SK-N-SH treated with all-trans-retinoic acid at 6 μM for 48 hours (cell line): Measurements from ENCODE around the gene IGFBP7.
A peak's percentile ranks its signal among the peaks of the same experiment; 100 is the strongest.

Experiments used
- ATAC-seq: fragments of 200-7000 bp; cut with Tn5 transposase; 3 replicates; pipeline ENCODE4 v1.9.1; 2020; ENCODE audit warnings: mild to moderate bottlenecking, moderate library complexity
- ARNTL ChIP-seq: fragments of 450-650 bp; formaldehyde crosslinking; IDR thresholded peaks from 2 replicates; pipeline ENCODE4 v1.5.0; 2020; ENCODE audit warnings: low read depth, mild to moderate bottlenecking, moderate library complexity, borderline replicate concordance
- CREB5 ChIP-seq: fragments of 250-450 bp; sonication (Bioruptor Pico); IDR thresholded peaks from 2 replicates; pipeline ENCODE4 v1.5.1; 2020; ENCODE audit warnings: low read depth, mild to moderate bottlenecking, moderate library complexity
- ESRRG ChIP-seq: fragments of 250-450 bp; sonication (Bioruptor Pico); IDR thresholded peaks from 2 replicates; pipeline ENCODE4 v1.6.1; 2021; ENCODE audit warnings: mild to moderate bottlenecking
- ISL1 ChIP-seq: fragments of 250-450 bp; sonication (Bioruptor Pico); IDR thresholded peaks from 2 replicates; pipeline ENCODE4 v2.1.2; 2022; ENCODE audit warnings: mild to moderate bottlenecking, moderate library complexity
- OSR1 ChIP-seq: fragments of 250-450 bp; sonication (Bioruptor Pico); IDR thresholded peaks from 2 replicates; pipeline ENCODE4 v1.8.0; 2022; ENCODE audit warnings: moderate library complexity, mild to moderate bottlenecking, inconsistent platforms
- PATZ1 ChIP-seq: fragments of 250-450 bp; sonication (Bioruptor Pico); IDR thresholded peaks from 2 replicates; pipeline ENCODE4 v1.8.0; 2020; ENCODE audit warnings: mild to moderate bottlenecking, moderate library complexity, borderline replicate concordance
- POU6F1 ChIP-seq: fragments of 250-450 bp; sonication (Bioruptor Pico); IDR thresholded peaks from 2 replicates; pipeline ENCODE4 v1.8.0; 2021; ENCODE audit warnings: low read depth, mild to moderate bottlenecking, moderate library complexity, borderline replicate concordance
- RARB ChIP-seq: fragments of 250-450 bp; sonication (Bioruptor Pico); IDR thresholded peaks from 2 replicates; pipeline ENCODE4 v1.8.0; 2021; ENCODE audit warnings: mild to moderate bottlenecking, moderate library complexity
- SNAI2 ChIP-seq: fragments of 250-450 bp; sonication (Bioruptor Pico); IDR thresholded peaks from 2 replicates; pipeline ENCODE4 v1.5.0; 2020; ENCODE audit warnings: mild to moderate bottlenecking, moderate library complexity
- TCF4 ChIP-seq: fragments of 250-450 bp; sonication (Bioruptor Pico); IDR thresholded peaks from 2 replicates; pipeline ENCODE4 v1.8.0; 2021; ENCODE audit warnings: mild to moderate bottlenecking, moderate library complexity, borderline replicate concordance
- TSHZ2 ChIP-seq: fragments of 250-450 bp; sonication (Bioruptor Pico); IDR thresholded peaks from 2 replicates; pipeline ENCODE4 v1.5.0; 2020; ENCODE audit warnings: mild to moderate bottlenecking, moderate library complexity
- ZC3H10 ChIP-seq: fragments of 250-450 bp; sonication (Bioruptor Pico); IDR thresholded peaks from 2 replicates; pipeline ENCODE4 v1.5.1; 2021; ENCODE audit warnings: mild to moderate bottlenecking, moderate library complexity
- ZFP3 ChIP-seq: fragments of 250-450 bp; sonication (Bioruptor Pico); IDR thresholded peaks from 2 replicates; pipeline ENCODE4 v1.5.0; 2020; ENCODE audit warnings: mild to moderate bottlenecking, moderate library complexity
- ZFP30 ChIP-seq: fragments of 450-650 bp; formaldehyde crosslinking; IDR thresholded peaks from 2 replicates; pipeline ENCODE4 v1.5.0; 2022; ENCODE audit warnings: mild to moderate bottlenecking, moderate library complexity
- ZNF565 ChIP-seq: fragments of 450-650 bp; formaldehyde crosslinking; conservative IDR thresholded peaks from 2 replicates; pipeline ENCODE4 v1.5.0; 2020; ENCODE audit warnings: low read depth, mild to moderate bottlenecking, moderate library complexity
- ZNF70 ChIP-seq: fragments of 450-650 bp; formaldehyde crosslinking; IDR thresholded peaks from 2 replicates; pipeline ENCODE4 v1.5.0; 2020; ENCODE audit warnings: mild to moderate bottlenecking, moderate library complexity
- ZNF8 ChIP-seq: fragments of 450-650 bp; formaldehyde crosslinking; IDR thresholded peaks from 2 replicates; pipeline ENCODE4 v1.5.0; 2020; ENCODE audit warnings: mild to moderate bottlenecking, moderate library complexity

Gene IGFBP7

GRCh38 chr4:57102050-57102624 is 8.0 kb downstream of the IGFBP7 start:
- TF ChIP-seq ZNF565 (no peak), ISL1 (CRISPR knock-in tag) (0 out of 2 replicates have a peak, but pooled peaks have one; percentile 11)
- ATAC-seq = peak; percentile 74

- no peak for TF ChIP-seq SNAI2 (CRISPR knock-in tag)
- peak; percentile 62 for TF ChIP-seq TCF4 (CRISPR knock-in tag)
- 0 out of 2 replicates have a peak, but pooled peaks have one; percentile 51 for TF ChIP-seq TSHZ2 (CRISPR knock-in tag)
- TF ChIP-seq ISL1 (CRISPR knock-in tag) = no peak
- TF ChIP-seq ZFP30 = no peak
- TF ChIP-seq ESRRG (CRISPR knock-in tag) = no peak
- TF ChIP-seq ZFP3 (CRISPR knock-in tag) = no peak
- TF ChIP-seq ZC3H10 (CRISPR knock-in tag) = no peak
- no peak for TF ChIP-seq OSR1 (CRISPR knock-in tag)
- no peak for TF ChIP-seq CREB5 (CRISPR knock-in tag)
- no peak for TF ChIP-seq ZNF565
- TF ChIP-seq RARB (CRISPR knock-in tag) = no peak
- no peak for TF ChIP-seq ZNF8
- TF ChIP-seq ZNF70 (CRISPR knock-in tag) = no peak
- TF ChIP-seq, all 23 proteins: peak for 2
- ATAC-seq = peak; percentile 50; the same call in 2 of the 3 replicates
These were observed 9.1 kb downstream of the IGFBP7 start for GRCh38 chr4:57100979-57101651.

- TF ChIP-seq PATZ1 (CRISPR knock-in tag) (no peak), ZNF8 (no peak), ZFP3 (CRISPR knock-in tag) (no peak), ISL1 (CRISPR knock-in tag) (0 out of 2 replicates have a peak, but pooled peaks have one; percentile 46), OSR1 (CRISPR knock-in tag) (no peak), ZFP30 (no peak), ARNTL (CRISPR knock-in tag) (no peak), ZC3H10 (CRISPR knock-in tag) (no peak), ESRRG (CRISPR knock-in tag) (no peak), TCF4 (CRISPR knock-in tag) (0 out of 2 replicates have a peak, but pooled peaks have one; percentile 32), RARB (CRISPR knock-in tag) (no peak), TSHZ2 (CRISPR knock-in tag) (no peak), POU6F1 (CRISPR knock-in tag) (no peak), ZNF70 (CRISPR knock-in tag) (no peak), CREB5 (CRISPR knock-in tag) (no peak)
- TF ChIP-seq, all 23 proteins: peak for 2
- no peak for ATAC-seq
These were observed 10.8 kb downstream of the IGFBP7 start for GRCh38 chr4:57099363-57099762.
